ENCODE data around the gene TARM1.
"Not testable (repeated sequence)": the region's sequence is repeated elsewhere in the genome, so short reads cannot be mapped to it uniquely, and the experiment has no call there.

The TARM1 gene

GRCh38 chr19:54099903-54100255 is 18.7 kb upstream of the TARM1 start:
- not testable (repeated sequence) for DNase-seq (ENCODE audit: low spot score)

- no peak for DNase-seq (ENCODE audit: low spot score)
These were observed 18.2 kb upstream of the TARM1 start for GRCh38 chr19:54099190-54099902.

- no peak for DNase-seq (ENCODE audit: low spot score)
These were observed 15.5 kb upstream of the TARM1 start for GRCh38 chr19:54096617-54097106.

GRCh38 chr19:54095859-54096616 is 14.9 kb upstream of the TARM1 start:
- DNase-seq (ENCODE audit: low spot score): peak; percentile 7

GRCh38 chr19:54095136-54095858 is 14.1 kb upstream of the TARM1 start:
- peak; percentile 5 for DNase-seq (ENCODE audit: low spot score)

GRCh38 chr19:54094426-54095000 is 13.3 kb upstream of the TARM1 start:
- no peak for DNase-seq (ENCODE audit: low spot score)

- DNase-seq (ENCODE audit: low spot score): no peak
These were observed 3.2 kb upstream of the TARM1 start for GRCh38 chr19:54084410-54084809.

GRCh38 chr19:54077334-54077733 is 3.8 kb downstream of the TARM1 start:
- DNase-seq (ENCODE audit: low spot score): no peak

GRCh38 chr19:54074851-54075250 is 6.3 kb downstream of the TARM1 start:
- no peak for DNase-seq (ENCODE audit: low spot score)

- no peak for DNase-seq (ENCODE audit: low spot score)
These were observed 7.3 kb downstream of the TARM1 start for GRCh38 chr19:54073829-54074228.

GRCh38 chr19:54069470-54069869 is 11.7 kb downstream of the TARM1 start:
- DNase-seq (ENCODE audit: low spot score): no peak

- no peak for DNase-seq (ENCODE audit: low spot score)
These were observed 17.6 kb downstream of the TARM1 start, which contains the start of gene VSTM1 for GRCh38 chr19:54063350-54064116. VSTM1 (minus strand) TSS chr19:54063897; CDS start chr19:54063777, 120 bp downstream.

GRCh38 chr19:54062643-54063042 is 18.5 kb downstream of the TARM1 start:
- DNase-seq (ENCODE audit: low spot score): no peak

GRCh38 chr19:54047616-54048015 is 33.5 kb downstream of the TARM1 start:
- no peak for DNase-seq (ENCODE audit: low spot score)

GRCh38 chr19:54045771-54046170 is 35.4 kb downstream of the TARM1 start:
- no peak for DNase-seq (ENCODE audit: low spot score)

GRCh38 chr19:54042989-54043388 is 38.2 kb downstream of the TARM1 start:
- DNase-seq (ENCODE audit: low spot score): no peak

- no peak for DNase-seq (ENCODE audit: low spot score)
These were observed 39.1 kb downstream of the TARM1 start for GRCh38 chr19:54041969-54042606.

- DNase-seq (ENCODE audit: low spot score): no peak
These were observed 41.2 kb downstream of the TARM1 start for GRCh38 chr19:54040003-54040402.

- DNase-seq (ENCODE audit: low spot score): not testable (repeated sequence)
These were observed 44.6 kb downstream of the TARM1 start for GRCh38 chr19:54036542-54036941.

GRCh38 chr19:54035215-54036178 is 45.7 kb downstream of the TARM1 start:
- no peak for DNase-seq (ENCODE audit: low spot score)

All from HuH-7.5 (cell line).